ENCODE data around the gene NR3C2.

- TF ChIP-seq CTCF (conservative IDR thresholded peaks at IDR 0.05; ENCODE audit: low read depth, low read length) = no peak
- TF ChIP-seq EZH2phosphoT487 (IDR thresholded peaks at IDR 0.05; ENCODE audit: borderline replicate concordance, low read length) = no peak
These were observed 175.3 kb downstream of the NR3C2 start for GRCh38 chr4:148266921-148267320.
